SK-N-MC (cell line): ENCODE measurements around the gene NEUROG1.

Source experiments
- EZH2 ChIP-seq: fragments of 200-600 bp; sonication (generic); IDR thresholded peaks from one replicate; pipeline ENCODE4 v1.6.1; 2017; ENCODE audit warnings: antibody characterized with exemption
- POLR2AphosphoS5 ChIP-seq: IDR thresholded peaks from 2 replicates; pipeline ENCODE4 v1.6.1; 2012; ENCODE audit warnings: mild to moderate bottlenecking, low read depth, low read length, borderline replicate concordance

- TF ChIP-seq POLR2AphosphoS5, result no peak
- no peak for TF ChIP-seq EZH2
Observed at GRCh38 chr5:135568246-135568645, 32.5 kb upstream of the NEUROG1 start.
